ENCODE results near the gene SLC17A5. TPM values are rescaled to one million over a fixed set of nuclear protein-coding genes. Genes with fewer than 3 reads are reported as not detected.

SLC17A5 gene
- total and polyA plus RNA-seq, 10 of the 15 experiments (the other 5 are each of a cell fraction or from before 2014, with no cell fraction given), result 2.3 to 7.2 (median 5.0) TPM

GRCh38 chr6:73675466-73676098, 21.8 kb upstream of the SLC17A5 start (continued):
- TF ChIP-seq BCL11A (IDR thresholded peaks at IDR 0.05; ENCODE audit: low read depth, low read length) (no peak), RAD21 (IDR thresholded peaks at IDR 0.05; ENCODE audit: insufficient read depth, low read depth, low read length) (peak; percentile 92), SMC3 (IDR thresholded peaks at IDR 0.05; ENCODE audit: borderline replicate concordance, low read length) (peak; percentile 75), MYC (IDR thresholded peaks at IDR 0.05; ENCODE audit: insufficient read depth, insufficient read length, insufficient replicate concordance, low read length, severe bottlenecking) (no peak), YY1 (IDR thresholded peaks at IDR 0.05; ENCODE audit: low read depth, low read length) (peak; percentile 73), RFX5 (IDR thresholded peaks at IDR 0.05; ENCODE audit: low read depth, low read length) (no peak), ZNF217 (IDR thresholded peaks at IDR 0.05) (no peak), SUPT20H (IDR thresholded peaks at IDR 0.05; ENCODE audit: borderline replicate concordance, control insufficient read depth, low read depth, low read length) (no peak)

DNA sequence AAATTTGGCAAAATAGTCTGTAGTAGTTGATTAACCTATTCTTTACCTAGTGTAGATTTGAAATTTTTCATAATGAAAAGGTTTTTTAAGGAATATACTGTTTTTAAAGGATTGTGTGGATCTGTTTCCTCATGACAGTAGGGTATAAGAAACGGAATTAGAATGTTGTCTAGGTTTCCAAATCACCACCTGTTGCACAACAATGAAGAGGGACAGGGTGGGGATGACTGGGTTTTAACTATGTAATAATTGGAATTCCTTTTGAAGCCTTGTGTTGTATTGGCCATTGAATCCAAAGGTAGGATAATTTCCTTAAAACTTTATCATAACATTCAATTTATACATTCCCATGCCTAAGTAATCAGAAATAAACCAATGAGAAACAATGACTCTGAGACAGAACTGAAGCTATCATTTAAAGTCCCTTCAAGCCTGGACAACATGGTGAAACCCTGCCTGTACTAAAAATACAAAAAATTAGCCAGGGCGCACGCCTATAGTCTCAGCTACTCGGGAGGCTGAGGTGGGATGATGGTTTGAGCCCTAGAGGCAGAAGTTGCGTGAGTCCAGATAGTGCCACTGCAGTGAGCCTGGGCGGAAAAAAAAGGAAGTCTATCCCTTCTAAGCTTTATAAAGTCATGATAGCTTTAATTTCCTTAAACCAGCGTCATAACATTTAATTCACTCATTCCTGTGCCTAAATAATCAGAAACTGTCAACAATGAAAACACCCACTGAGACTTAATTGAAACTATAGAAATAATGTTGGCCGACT, 18.3 kb upstream of the SLC17A5 start:
- WGBS (ENCODE audit: insufficient coverage, insufficient replicate concordance, low lambda C conversion rate, missing lambda C conversion rate), result 30% methylated on average over 8 of the region's 8 CpGs
- in situ Hi-C loops (cut with MboI) (loop anchor here (10.0 kb wide), 1 partner anchor 1543 kb away; no protein-coding TSS in a partner anchor), intact Hi-C loops (cut with micrococcal nuclease; ENCODE audit: unreplicated experiment) (no loop called here)
- ChIA-PET SMC1A (ENCODE audit: uncharacterized antibody, unreplicated experiment) (interaction anchor here (1.9 to 10.3 kb wide), 2 partner anchors 18 to 59 kb away, joined by 6 to 120 read pairs; partner anchors contain the start of gene SLC17A5), POLR2A (interaction anchor here (1.1 kb wide), 1 partner anchor 414 kb away, joined by 4 read pairs; no protein-coding TSS in a partner anchor), RAD21 (ENCODE audit: unreplicated experiment) (interaction anchor here (1.5 kb wide), 1 partner anchor 61 kb away, joined by 10 read pairs; no protein-coding TSS in a partner anchor), CTCF (interaction anchor here (0.7 to 11.8 kb wide), 4 partner anchors 19 to 1538 kb away, joined by 3 to 213 read pairs (median 18); no protein-coding TSS in a partner anchor)
- Histone ChIP-seq H3K4me2 (ENCODE audit: control insufficient read depth, insufficient read depth) (no peak overlapping the region), H3K9me3 (replicated peaks; ENCODE audit: control insufficient read depth, insufficient read depth, low read length) (no peaks in the 10 kb centered on the region), H3K4me1 (ENCODE audit: control insufficient read depth, insufficient read depth, low read length) (no peaks in the 10 kb centered on the region), H3K4me3 (no peak overlapping the region), H3K9ac (ENCODE audit: control insufficient read depth, insufficient read depth, low read length) (no peak overlapping the region), H2AFZ (ENCODE audit: control insufficient read depth, low read depth, low read length) (no peak overlapping the region), H4K20me1 (ENCODE audit: control insufficient read depth, insufficient read depth) (no peaks in the 10 kb centered on the region), H3K36me3 (ENCODE audit: control insufficient read depth in 2 of 2, insufficient read depth in 2 of 2, low read length in 1 of 2) (no peaks in the 10 kb centered on the region), H3K27me3 (replicated peaks in 1 of 2; ENCODE audit: control insufficient read depth in 2 of 2, insufficient read depth in 2 of 2, low read length in 1 of 2) (no peaks in the 10 kb centered on the region), H3K79me2 (ENCODE audit: control insufficient read depth, insufficient read depth, low read length) (no peaks in the 10 kb centered on the region), H3K27ac (ENCODE audit: control insufficient read depth, insufficient read depth) (no peak overlapping the region)
- no TSS peak for BruUV-seq (replicated peaks)
- no peak for FAIRE-seq
- no peak for ATAC-seq
- no peak for DNase-seq (ENCODE audit: low read depth, low spot score)
- no peak for TF ChIP-seq SIX5 (IDR thresholded peaks at IDR 0.05; ENCODE audit: low read depth, low read length, severe bottlenecking)
- TF ChIP-seq HCFC1 (IDR thresholded peaks at IDR 0.05; ENCODE audit: low read length), result no peak
- TF ChIP-seq NFYA (IDR thresholded peaks at IDR 0.05; ENCODE audit: borderline replicate concordance, low read depth, low read length), result no peak
- no peak for TF ChIP-seq IKZF2 (IDR thresholded peaks at IDR 0.05)
- no peak for TF ChIP-seq PKNOX1 (IDR thresholded peaks at IDR 0.05)
- TF ChIP-seq NR2C1 (IDR thresholded peaks at IDR 0.05), result no peak
- TF ChIP-seq PAX8 (IDR thresholded peaks at IDR 0.05), result no peak
- no peak for TF ChIP-seq JUNB (IDR thresholded peaks at IDR 0.05)
- TF ChIP-seq ATF7 (IDR thresholded peaks at IDR 0.05; ENCODE audit: low read depth), result no peak
- TF ChIP-seq, protein P1, sequence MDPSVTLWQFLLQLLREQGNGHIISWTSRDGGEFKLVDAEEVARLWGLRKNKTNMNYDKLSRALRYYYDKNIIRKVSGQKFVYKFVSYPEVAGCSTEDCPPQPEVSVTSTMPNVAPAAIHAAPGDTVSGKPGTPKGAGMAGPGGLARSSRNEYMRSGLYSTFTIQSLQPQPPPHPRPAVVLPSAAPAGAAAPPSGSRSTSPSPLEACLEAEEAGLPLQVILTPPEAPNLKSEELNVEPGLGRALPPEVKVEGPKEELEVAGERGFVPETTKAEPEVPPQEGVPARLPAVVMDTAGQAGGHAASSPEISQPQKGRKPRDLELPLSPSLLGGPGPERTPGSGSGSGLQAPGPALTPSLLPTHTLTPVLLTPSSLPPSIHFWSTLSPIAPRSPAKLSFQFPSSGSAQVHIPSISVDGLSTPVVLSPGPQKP (IDR thresholded peaks at IDR 0.05; ENCODE audit: low read depth, low read length), result no peak
- no peak for TF ChIP-seq ZBED1 (IDR thresholded peaks at IDR 0.05; ENCODE audit: borderline replicate concordance)
- TF ChIP-seq CREM (IDR thresholded peaks at IDR 0.05; ENCODE audit: low read depth), result no peak
- TF ChIP-seq PAX5 (IDR thresholded peaks at IDR 0.05; ENCODE audit: borderline replicate concordance, low read depth, low read length), result no peak
